KG1 (cell line): ENCODE data around the gene PRR13.
A peak's percentile ranks its signal among the peaks of the same experiment; 100 is the strongest.
"Not testable (repeated sequence)": the region's sequence is repeated elsewhere in the genome, so short reads cannot be mapped to it uniquely, and the experiment has no call there.

Experiments used
- DNase-seq: peaks from one replicate; lab custom pipeline; 2025; lab: John Stamatoyannopoulos, UW

The PRR13 gene

GRCh38 chr12:53435326-53435725 is 6.2 kb upstream of the PRR13 start:
- not testable (repeated sequence) for DNase-seq

- not testable (repeated sequence) for DNase-seq
Observed at GRCh38 chr12:53439582-53439981, 2.0 kb upstream of the PRR13 start.

- DNase-seq, result no peak
Observed at GRCh38 chr12:53443955-53444354, 2.4 kb downstream of the PRR13 start.

GRCh38 chr12:53444593-53445325 is 3.2 kb downstream of the PRR13 start:
- not testable (repeated sequence) for DNase-seq

GRCh38 chr12:53450936-53451335 is 9.4 kb downstream of the PRR13 start:
- DNase-seq, result no peak

GRCh38 chr12:53451661-53452158 is 10.2 kb downstream of the PRR13 start, which contains the start of gene PCBP2:
TSS of gene PCBP2 (plus strand) at chr12:53452102. CDS start at chr12:53454801, 2,699 bp downstream.
- peak; percentile 58 for DNase-seq

GRCh38 chr12:53452159-53453077 is 10.9 kb downstream of the PRR13 start:
- no peak for DNase-seq

GRCh38 chr12:53453953-53454640 is 12.6 kb downstream of the PRR13 start:
- no peak for DNase-seq

- DNase-seq, result no peak
Observed at GRCh38 chr12:53454707-53455106, 13.2 kb downstream of the PRR13 start.

- DNase-seq, result no peak
Observed at GRCh38 chr12:53456654-53457366, 15.3 kb downstream of the PRR13 start.

GRCh38 chr12:53459097-53459496 is 17.6 kb downstream of the PRR13 start:
- no peak for DNase-seq

- DNase-seq, result no peak
Observed at GRCh38 chr12:53461059-53461458, 19.5 kb downstream of the PRR13 start.

GRCh38 chr12:53461591-53461990 is 20.1 kb downstream of the PRR13 start:
- no peak for DNase-seq

GRCh38 chr12:53462935-53463334 is 21.4 kb downstream of the PRR13 start:
- no peak for DNase-seq

- no peak for DNase-seq
Observed at GRCh38 chr12:53463802-53464560, 22.4 kb downstream of the PRR13 start.

GRCh38 chr12:53464685-53465418 is 23.3 kb downstream of the PRR13 start:
- no peak for DNase-seq

- DNase-seq, result no peak
Observed at GRCh38 chr12:53465679-53466078, 24.1 kb downstream of the PRR13 start.

- no peak for DNase-seq
Observed at GRCh38 chr12:53466640-53467039, 25.1 kb downstream of the PRR13 start.

GRCh38 chr12:53467082-53467481 is 25.5 kb downstream of the PRR13 start:
- no peak for DNase-seq

GRCh38 chr12:53467880-53468279 is 26.3 kb downstream of the PRR13 start:
- no peak for DNase-seq
